Colon (tissue), 2 donors: ENCODE results near the gene TRABD2B.

Source experiments
- FAIRE-seq: peaks from 2 replicates; lab custom pipeline; 2012; peaks lifted over from hg19 to GRCh38; lab: Jason Lieb, UNC
- donor health status: control.
- donor health status: control.

The TRABD2B gene

GRCh38 chr1:48021792-48022191 lies 24.6 kb upstream of the TRABD2B start:
- FAIRE-seq, result no peak

DNA sequence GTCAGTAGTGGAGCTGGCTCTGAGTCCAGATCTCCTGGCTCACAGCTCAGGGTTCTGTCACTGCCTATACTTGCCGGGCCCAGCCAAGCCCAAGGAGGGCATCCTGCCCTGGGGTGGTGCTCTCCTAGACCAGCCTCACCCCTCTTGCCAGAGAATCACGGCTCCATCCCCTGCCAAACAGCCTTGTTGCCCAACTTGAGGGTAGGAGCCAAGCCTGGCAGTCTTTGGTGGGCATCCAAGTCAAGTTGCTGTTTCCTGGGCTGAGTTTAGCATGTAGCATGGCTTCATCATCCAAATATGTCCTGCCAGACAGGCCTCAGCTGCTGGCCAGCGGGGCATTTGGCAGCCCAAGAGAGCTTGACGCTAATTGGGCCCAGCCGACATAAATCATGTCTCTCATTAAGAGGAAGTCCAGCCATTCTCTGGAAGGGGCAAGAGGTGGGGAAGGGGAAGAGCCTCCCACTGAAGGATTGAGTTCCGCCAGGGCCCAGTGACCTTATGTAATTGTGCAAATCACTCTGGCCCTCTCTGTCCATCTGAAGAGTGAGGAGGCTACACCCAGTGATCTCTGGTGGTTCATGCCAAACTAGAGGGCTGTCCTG lies 22.6 kb upstream of the TRABD2B start:
- FAIRE-seq, result no peak

GRCh38 chr1:48018799-48019198 lies 21.6 kb upstream of the TRABD2B start:
- no peak for FAIRE-seq

DNA sequence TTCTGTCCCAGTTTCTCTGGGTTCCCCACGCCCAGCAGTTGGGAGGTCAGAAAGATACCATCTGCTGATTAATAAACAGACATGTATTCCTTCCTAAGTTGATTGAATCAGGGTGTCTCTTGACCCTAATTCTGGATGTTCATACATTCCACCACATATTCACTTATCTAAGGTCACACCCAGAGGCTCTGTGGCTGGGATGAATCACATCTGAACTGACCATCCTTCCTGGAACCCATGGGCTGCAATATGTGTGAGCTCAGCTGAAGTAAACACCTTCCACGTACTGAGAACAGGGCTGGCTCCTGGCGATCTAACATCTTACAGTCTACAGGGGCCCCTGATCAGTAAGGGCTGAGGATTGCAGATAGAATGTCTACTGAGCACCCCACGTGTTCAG lies 20.5 kb upstream of the TRABD2B start:
- no peak for FAIRE-seq

DNA sequence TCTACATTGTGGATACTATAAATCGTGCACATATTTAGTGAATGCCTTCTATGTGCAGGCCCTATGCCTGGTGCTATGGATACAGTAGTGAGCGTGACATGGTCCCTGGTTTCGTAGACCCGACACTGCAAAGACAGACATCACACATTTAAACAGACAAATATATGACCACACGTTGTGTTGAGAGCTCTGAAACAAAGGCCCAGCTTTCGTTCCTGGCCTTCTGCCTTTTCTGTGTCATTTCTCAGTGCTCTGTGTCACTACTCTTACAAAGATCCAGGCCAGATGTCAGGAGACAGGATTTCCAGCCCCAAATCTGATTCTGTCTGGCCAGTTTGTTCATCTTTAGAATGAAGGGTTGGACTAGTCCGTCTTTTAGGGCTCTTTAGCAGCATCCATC lies 19.3 kb upstream of the TRABD2B start:
- FAIRE-seq, result no peak

DNA sequence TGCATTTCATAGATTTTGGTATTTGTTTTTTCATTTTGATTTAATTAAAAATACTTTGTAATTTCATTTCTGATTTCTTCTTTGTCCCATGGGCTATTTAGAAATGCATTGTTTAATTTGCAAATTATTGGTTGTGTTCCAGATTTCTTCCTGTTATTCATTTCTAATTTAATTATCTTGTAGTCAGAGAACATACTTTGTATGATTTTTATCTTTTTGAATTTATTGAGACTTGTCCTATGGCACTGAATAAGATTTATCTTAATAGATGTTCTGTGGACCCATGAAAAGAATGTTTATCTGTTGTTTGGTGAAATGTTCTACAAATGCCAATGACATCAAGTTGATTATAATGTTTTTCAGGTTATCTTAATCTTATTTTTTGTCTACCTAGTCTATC lies 16.1 kb upstream of the TRABD2B start:
- FAIRE-seq, result no peak

- no peak for FAIRE-seq
Observed at GRCh38 chr1:48007047-48007446, 9.9 kb upstream of the TRABD2B start.

DNA sequence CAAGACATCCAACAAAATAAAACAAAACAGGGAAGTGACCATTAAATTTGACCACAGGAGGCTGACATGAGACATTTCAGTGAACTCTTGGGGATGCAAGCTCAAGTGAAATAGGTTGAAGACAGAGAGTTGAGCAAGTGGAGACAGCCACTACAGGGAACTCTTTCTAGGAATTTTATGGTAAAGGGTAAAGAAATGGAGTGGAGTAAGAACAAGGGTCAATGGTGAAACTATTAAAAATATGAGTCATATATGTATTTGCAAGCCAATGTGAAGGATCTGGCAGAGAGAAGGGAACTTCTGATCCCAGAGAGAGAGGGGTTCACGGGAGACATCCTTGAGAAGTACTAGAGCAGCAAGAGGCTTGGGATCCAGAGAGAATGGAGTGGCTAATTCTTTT lies 9.1 kb upstream of the TRABD2B start:
- no peak for FAIRE-seq

GRCh38 chr1:48005253-48006117 lies 8.3 kb upstream of the TRABD2B start:
- FAIRE-seq, result no peak

- FAIRE-seq, result no peak
Observed at GRCh38 chr1:48003741-48004531, 6.8 kb upstream of the TRABD2B start.

- no peak for FAIRE-seq
Observed at GRCh38 chr1:48002142-48002541, 5.0 kb upstream of the TRABD2B start.

- FAIRE-seq, result no peak
Observed at GRCh38 chr1:48001696-48002095, 4.5 kb upstream of the TRABD2B start.

DNA sequence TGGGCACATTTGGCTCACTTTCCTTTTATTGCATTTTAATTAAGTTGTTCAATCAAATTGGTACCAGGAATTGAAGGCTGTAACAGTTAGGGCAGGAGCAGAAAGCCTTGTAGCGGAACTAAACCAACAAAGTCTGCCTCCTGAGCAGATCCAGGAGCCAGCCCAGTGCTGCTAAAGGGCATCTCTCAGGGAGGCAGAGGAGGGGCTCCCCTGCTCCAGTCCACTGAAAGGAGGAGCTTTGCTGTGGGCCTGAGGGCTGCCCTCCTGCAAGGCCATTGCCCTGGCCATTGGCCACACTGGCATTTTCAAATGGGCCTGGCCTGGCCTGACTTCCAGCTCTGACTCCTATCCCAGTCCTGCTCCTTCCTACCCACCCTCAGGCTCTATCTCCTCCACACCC lies 3.7 kb upstream of the TRABD2B start:
- no peak for FAIRE-seq

- FAIRE-seq, result no peak
Observed at GRCh38 chr1:47999097-47999496, 1.9 kb upstream of the TRABD2B start.

DNA sequence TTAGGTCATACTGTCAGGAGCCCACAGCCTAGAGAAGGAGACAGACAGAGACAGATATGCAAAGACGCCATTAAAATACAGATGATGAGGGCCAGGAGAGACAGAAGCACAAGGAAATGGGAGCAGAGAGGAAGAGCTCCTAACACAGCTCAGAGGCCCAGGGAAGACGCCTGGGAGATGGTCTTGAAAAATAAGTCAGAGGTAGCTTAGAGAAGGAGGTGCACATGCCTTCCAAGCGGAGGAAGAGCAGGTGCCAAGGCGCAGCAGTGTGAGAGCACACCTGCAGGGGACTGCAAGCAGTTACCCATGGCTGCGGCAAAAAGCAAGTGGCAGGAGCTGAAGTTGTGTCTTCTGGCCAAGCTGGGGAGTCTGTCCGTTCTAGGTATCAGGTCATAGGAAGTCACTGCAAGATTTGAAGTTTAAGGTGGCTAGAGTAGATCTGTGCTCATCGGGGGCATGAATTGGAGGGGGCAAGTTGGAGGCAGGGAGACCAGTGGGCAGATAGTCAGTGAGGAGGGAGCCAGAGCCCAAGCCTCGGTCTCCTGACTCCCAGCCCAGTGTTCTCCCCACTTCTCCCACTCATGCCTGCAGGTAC lies 1.3 kb upstream of the TRABD2B start:
- FAIRE-seq, result no peak

DNA sequence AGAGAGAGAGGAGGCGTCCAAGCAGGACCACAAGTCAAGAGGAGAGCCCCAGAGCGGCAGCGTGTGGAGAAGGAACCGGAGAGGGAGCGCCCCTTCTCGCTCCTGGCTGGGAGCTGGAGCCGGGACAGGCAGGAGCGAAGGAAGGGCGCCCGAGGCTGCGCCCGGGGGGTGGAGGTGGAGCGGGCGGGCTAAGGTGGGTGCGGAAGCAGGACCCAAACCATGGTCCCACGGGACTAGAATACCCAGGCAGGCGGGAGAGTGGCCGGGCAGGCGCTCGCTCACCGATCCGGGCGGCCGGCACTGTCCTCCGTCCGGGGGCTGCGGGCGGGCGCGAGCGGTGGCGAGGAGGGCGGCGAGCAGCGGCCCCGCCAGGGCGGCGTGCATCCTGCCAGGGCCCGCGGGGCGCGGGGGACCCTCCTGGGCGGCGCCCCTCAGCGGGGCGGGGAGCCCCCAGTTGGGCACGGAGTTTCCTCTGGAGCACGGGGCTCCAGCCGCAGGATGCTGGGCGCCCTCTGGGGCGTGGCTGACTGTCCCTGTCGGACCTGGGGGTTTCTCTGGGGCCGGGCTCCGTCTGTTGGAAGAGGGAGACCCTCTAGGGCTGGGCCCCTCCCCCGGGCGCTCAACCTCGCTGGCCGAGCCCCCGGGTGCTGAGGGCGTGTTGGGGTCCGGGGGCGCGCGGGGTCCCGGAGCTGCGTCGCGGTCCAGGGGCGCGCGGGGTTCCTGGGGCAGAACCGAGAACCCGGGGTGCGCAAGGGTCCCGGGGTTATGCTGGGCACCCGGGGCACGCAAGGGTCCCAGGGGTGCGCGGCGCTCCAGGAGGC lies 569 bp downstream of the TRABD2B start:
- FAIRE-seq, result no peak

- no peak for FAIRE-seq
Observed at GRCh38 chr1:47996060-47996405, 1.2 kb downstream of the TRABD2B start.

- FAIRE-seq, result no peak
Observed at GRCh38 chr1:47995306-47996050, 1.7 kb downstream of the TRABD2B start.

DNA sequence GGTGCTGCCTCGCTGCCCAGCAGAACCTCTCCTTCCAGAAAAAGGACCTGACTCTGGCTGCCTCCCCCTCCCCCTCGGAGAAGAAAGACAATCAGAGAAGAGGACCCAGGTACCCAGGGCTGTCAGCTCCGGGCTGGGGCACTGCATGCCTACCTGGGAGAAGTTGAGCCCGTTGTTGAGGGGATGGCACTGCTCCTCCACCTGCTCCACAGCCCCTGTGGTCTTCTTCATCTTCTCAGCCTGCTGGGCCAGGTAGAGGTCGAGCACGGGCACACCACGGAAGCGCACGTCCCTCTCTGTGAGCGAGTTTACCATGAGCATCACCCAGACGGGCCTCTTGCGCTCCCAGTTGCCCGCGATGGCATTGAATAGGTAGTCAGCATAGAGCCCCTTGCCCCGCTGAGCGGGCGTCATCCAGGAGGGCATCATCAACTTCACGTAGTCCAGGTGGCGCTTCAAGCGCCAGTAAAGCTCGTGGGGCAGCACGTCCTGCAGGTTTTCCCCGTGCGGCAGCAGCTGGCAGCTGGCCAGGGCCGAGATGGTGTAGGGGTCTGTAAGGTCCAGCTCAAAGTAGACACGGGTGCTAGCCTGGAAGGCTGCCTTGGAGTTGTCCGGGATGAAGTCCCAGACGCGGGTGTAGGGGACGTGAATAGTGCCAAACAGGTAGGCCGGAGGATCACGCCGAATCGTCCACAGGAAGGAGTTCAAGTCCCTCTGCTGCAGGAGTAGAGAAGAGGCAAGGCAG lies 3.1 kb downstream of the TRABD2B start:
- no peak for FAIRE-seq

- no peak for FAIRE-seq
Observed at GRCh38 chr1:47993416-47993740, 3.8 kb downstream of the TRABD2B start.
